ENCODE data around the gene RPTOR.

The RPTOR gene

GRCh38 chr17:81008140-81008539 lies 463.5 kb downstream of the RPTOR start:
- DNase-seq (ENCODE audit: low spot score), result no peak
- no peak for TF ChIP-seq CTCF (IDR thresholded peaks at IDR 0.05; ENCODE audit: borderline replicate concordance, control extremely low read depth, extremely low read depth, insufficient read depth, missing control alignments)
- in situ Hi-C loops (cut with MboI; ENCODE audit: low sequenced_read_pairs, unreplicated experiment), result no loop called here

DNA sequence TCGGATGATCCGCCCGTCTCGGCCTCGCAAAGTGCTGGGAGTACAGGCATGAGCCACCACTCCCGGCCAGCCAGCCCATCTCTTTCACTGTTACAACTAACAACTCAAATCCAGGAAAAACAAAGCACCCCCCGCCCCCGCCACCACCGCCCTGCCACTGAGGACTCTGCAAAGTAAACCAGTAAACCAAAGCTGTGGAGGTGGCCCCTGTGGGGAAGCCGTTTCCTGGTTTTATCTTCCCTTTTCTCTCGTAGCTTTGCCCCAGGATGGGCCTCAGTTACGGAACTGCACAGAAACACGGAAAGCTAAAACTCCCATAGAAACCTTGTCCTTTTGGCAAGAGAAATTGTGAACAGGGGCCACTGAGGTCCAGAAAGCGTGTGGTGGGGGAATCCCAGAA lies 464.5 kb downstream of the RPTOR start:
- TF ChIP-seq CTCF (IDR thresholded peaks at IDR 0.05; ENCODE audit: borderline replicate concordance, control extremely low read depth, extremely low read depth, insufficient read depth, missing control alignments), result no peak
- in situ Hi-C loops (cut with MboI; ENCODE audit: low sequenced_read_pairs, unreplicated experiment), result no loop called here
- DNase-seq (ENCODE audit: low spot score), result no peak

DNA sequence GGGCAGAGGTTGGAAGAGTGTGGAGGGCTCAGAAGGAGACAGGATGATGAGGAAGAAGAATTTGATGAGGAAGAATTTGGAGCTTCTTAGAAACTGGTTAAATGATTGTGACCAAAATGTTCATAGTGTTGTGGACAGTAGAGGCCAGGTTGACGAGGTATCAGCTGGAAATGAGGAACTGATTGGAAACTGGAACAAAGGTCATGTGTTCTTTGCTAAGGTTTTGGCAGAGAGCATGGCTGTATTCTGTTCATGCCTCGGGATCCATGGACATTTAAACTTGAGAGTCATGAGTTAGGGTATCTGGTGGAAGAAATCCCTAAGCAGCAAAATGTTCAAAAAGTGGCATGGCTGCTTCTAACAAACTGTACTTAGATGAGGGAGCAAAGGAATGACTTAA lies 466.3 kb downstream of the RPTOR start:
- no peak for DNase-seq (ENCODE audit: low spot score)
- in situ Hi-C loops (cut with MboI; ENCODE audit: low sequenced_read_pairs, unreplicated experiment), result no loop called here
- TF ChIP-seq CTCF (IDR thresholded peaks at IDR 0.05; ENCODE audit: borderline replicate concordance, control extremely low read depth, extremely low read depth, insufficient read depth, missing control alignments), result no peak

GRCh38 chr17:81011951-81012350 lies 467.3 kb downstream of the RPTOR start:
- no peak for TF ChIP-seq CTCF (IDR thresholded peaks at IDR 0.05; ENCODE audit: borderline replicate concordance, control extremely low read depth, extremely low read depth, insufficient read depth, missing control alignments)
- DNase-seq (ENCODE audit: low spot score), result no peak
- in situ Hi-C loops (cut with MboI; ENCODE audit: low sequenced_read_pairs, unreplicated experiment), result no loop called here

- in situ Hi-C loops (cut with MboI; ENCODE audit: low sequenced_read_pairs, unreplicated experiment), result no loop called here
Observed at GRCh38 chr17:81012574-81013447, 468.2 kb downstream of the RPTOR start.

DNA sequence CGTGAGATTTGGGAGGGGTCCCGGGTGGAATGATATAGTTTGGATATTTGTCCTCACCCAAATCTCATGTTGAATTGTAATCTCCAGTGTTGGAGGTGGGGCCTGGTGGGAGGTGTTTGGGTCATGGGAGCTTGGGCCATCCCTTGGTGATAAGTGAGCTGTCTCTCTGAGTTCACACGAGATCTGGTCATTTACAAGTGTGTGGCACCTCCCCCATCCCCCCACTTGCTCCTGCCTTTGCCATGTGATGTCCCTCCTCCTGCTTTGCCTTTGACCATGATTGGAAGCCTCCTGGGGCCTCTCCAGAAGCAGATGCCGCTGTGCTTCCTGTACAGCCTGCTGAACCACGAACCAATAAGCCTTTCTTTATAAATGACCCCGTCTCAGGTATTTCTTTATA lies 469.0 kb downstream of the RPTOR start:
- DNase-seq (ENCODE audit: low spot score), result no peak
- no peak for TF ChIP-seq CTCF (IDR thresholded peaks at IDR 0.05; ENCODE audit: borderline replicate concordance, control extremely low read depth, extremely low read depth, insufficient read depth, missing control alignments)
- in situ Hi-C loops (cut with MboI; ENCODE audit: low sequenced_read_pairs, unreplicated experiment), result no loop called here

More at GRCh38 chr17:81012574-81013447, 468.2 kb downstream of the RPTOR start:
- no peak for TF ChIP-seq CTCF (IDR thresholded peaks at IDR 0.05; ENCODE audit: borderline replicate concordance, control extremely low read depth, extremely low read depth, insufficient read depth, missing control alignments)
- no peak for DNase-seq (ENCODE audit: low spot score)

Data from GM13976 (cell line).